Smooth muscle cell (in vitro differentiated cells): ENCODE data around the gene CECR2. TPM values are rescaled to one million over a fixed set of nuclear protein-coding genes. Genes with fewer than 3 reads are reported as not detected.

Source experiments
- DNase-seq: peaks from one replicate; lab custom pipeline; 2025; ENCODE audit not compliant: unreplicated experiment; lab: John Stamatoyannopoulos, UW
- H2AFZ ChIP-seq: fragments of 200-600 bp; sonication (generic); 2 replicates; pipeline ENCODE4 v1.6.0; 2016; ENCODE audit warnings: antibody characterized with exemption, low read depth, mild to moderate bottlenecking
- H3F3A ChIP-seq: fragments of 200-600 bp; sonication (generic); 2 replicates; pipeline ENCODE4 v1.6.0; 2017; ENCODE audit warnings: antibody characterized with exemption, low read depth
- H3K27ac ChIP-seq: fragments of 200-600 bp; sonication (generic); 2 replicates; pipeline ENCODE4 v1.5.1; 2016; ENCODE audit warnings: low read depth, mild to moderate bottlenecking
- H3K27me3 ChIP-seq: fragments of 200-600 bp; sonication (generic); 2 replicates; pipeline ENCODE4 v1.6.1; 2016; ENCODE audit warnings: low read depth, mild to moderate bottlenecking
- H3K36me3 ChIP-seq: fragments of 200-600 bp; sonication (generic); 2 replicates; pipeline ENCODE4 v1.5.1; 2016; ENCODE audit warnings: low read depth
- H3K4me1 ChIP-seq: fragments of 200-600 bp; sonication (generic); 2 replicates; pipeline ENCODE4 v1.5.1; 2016; ENCODE audit warnings: low read depth
- H3K4me2 ChIP-seq: fragments of 200-600 bp; sonication (generic); 2 replicates; pipeline ENCODE4 v1.6.0; 2016; ENCODE audit warnings: mild to moderate bottlenecking
- H3K4me3 ChIP-seq: fragments of 200-600 bp; sonication (generic); 2 replicates; pipeline ENCODE4 v1.5.1; 2016; ENCODE audit warnings: mild to moderate bottlenecking
- H3K79me2 ChIP-seq: fragments of 200-600 bp; sonication (generic); 2 replicates; pipeline ENCODE4 v1.6.0; 2016; ENCODE audit warnings: low read depth, mild to moderate bottlenecking
- H3K9ac ChIP-seq: fragments of 200-600 bp; sonication (generic); 2 replicates; pipeline ENCODE4 v1.6.0; 2016; ENCODE audit warnings: low read depth
- H3K9me3 ChIP-seq: fragments of 200-600 bp; sonication (generic); replicated peaks from 2 replicates; pipeline ENCODE4 v1.5.1; 2016; ENCODE audit warnings: low read depth
- H4K20me1 ChIP-seq: fragments of 200-600 bp; sonication (generic); 2 replicates; pipeline ENCODE4 v1.6.0; 2016; ENCODE audit warnings: low read depth
- WGBS: methylation state at CpG from one replicate; pipeline ENCODE4 v1.1.7; 2016; ENCODE audit warnings: low lambda C conversion rate; 5-methylcytosine and 5-hydroxymethylcytosine counted together
- polyA plus RNA-seq: library from polyadenylated mRNA; unstranded; fragments of >200 nt; fragmentation: Nextera tagmentation; extraction: Ambion mirVana; gene quantifications from 2 replicates; pipeline ENCODE4 v1.2.1, GENCODE V29; 2016
- total RNA-seq: library from RNA; depleted of rRNA; stranded (reverse); fragments of >200 nt; gene quantifications from 2 replicates; pipeline ENCODE4 v1.2.3, GENCODE V29; 2014
- TF ChIP-seq, protein P1 (sequence below): fragments of 200-600 bp; sonication (generic); IDR thresholded peaks from 2 replicates; pipeline ENCODE4 v1.5.1; 2017; ENCODE audit warnings: borderline replicate concordance, mild to moderate bottlenecking, antibody characterized with exemption; ENCODE audit not compliant: insufficient read depth, poor library complexity, severe bottlenecking

Gene CECR2
- total and polyA plus RNA-seq, 2 experiments from 2014 or later, result 1.4 to 2.8 TPM

DNA sequence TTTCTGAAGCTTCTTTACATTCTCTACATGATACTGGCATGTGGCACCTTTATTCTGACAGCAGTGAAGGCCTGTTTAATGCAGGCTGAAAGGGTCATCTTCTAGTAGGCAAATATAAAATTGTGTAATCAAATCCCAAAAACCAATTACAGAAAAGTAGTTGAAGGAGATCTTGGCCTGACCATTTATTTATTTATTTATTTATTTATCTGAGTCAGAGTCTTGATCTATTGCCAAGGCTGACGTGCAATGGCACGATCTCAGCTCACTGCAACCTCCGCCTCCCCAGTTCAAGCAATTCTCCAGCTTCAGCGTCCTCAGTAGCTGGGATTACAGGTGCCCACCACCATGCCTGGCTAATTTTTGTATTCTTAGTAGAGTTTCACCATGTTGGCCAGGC, 22.7 kb upstream of the CECR2 start:
- no peaks in the 10 kb centered on the region for H3F3A ChIP-seq
- H3K4me3 ChIP-seq, result no peak overlapping the region
- H3K9me3 ChIP-seq, result no peaks in the 10 kb centered on the region
- no peaks in the 10 kb centered on the region for H3K27me3 ChIP-seq
- WGBS, result 94% methylated on average over 4 of the region's 4 CpGs
- H4K20me1 ChIP-seq, result no peaks in the 10 kb centered on the region
- no peaks in the 10 kb centered on the region for H3K79me2 ChIP-seq
- no peak for DNase-seq
- TF ChIP-seq, protein P1, sequence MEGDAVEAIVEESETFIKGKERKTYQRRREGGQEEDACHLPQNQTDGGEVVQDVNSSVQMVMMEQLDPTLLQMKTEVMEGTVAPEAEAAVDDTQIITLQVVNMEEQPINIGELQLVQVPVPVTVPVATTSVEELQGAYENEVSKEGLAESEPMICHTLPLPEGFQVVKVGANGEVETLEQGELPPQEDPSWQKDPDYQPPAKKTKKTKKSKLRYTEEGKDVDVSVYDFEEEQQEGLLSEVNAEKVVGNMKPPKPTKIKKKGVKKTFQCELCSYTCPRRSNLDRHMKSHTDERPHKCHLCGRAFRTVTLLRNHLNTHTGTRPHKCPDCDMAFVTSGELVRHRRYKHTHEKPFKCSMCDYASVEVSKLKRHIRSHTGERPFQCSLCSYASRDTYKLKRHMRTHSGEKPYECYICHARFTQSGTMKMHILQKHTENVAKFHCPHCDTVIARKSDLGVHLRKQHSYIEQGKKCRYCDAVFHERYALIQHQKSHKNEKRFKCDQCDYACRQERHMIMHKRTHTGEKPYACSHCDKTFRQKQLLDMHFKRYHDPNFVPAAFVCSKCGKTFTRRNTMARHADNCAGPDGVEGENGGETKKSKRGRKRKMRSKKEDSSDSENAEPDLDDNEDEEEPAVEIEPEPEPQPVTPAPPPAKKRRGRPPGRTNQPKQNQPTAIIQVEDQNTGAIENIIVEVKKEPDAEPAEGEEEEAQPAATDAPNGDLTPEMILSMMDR, result no peak
- H2AFZ ChIP-seq, result no peak overlapping the region
- no peak overlapping the region for H3K9ac ChIP-seq
- H3K4me1 ChIP-seq, result no peaks in the 10 kb centered on the region
- no peak overlapping the region for H3K4me2 ChIP-seq
- H3K27ac ChIP-seq, result no peak overlapping the region
- H3K36me3 ChIP-seq, result no peaks in the 10 kb centered on the region

DNA sequence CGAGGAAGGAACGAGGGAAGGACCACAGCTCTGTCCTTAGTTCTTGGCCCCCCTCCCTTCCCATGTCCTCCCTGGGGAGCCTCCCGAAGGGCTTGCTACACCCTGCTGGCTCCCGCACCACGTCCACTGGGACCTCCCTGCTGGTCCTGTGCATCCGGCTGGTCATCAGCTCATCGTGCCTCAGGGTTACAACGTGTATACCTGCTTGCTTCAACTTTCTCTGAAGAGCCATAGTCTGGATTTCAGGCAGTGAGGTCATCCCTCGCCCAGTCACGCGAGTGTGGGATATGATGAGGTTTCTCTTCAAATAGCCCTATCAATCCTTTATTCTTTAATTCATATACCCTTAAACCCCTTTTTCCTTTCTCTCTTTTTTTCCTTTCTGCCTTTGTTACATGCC, 21.5 kb upstream of the CECR2 start:
- TF ChIP-seq, protein P1, result no peak
- Histone ChIP-seq H3K9ac (no peak overlapping the region), H3K79me2 (no peaks in the 10 kb centered on the region), H4K20me1 (no peaks in the 10 kb centered on the region), H3K27me3 (no peaks in the 10 kb centered on the region), H2AFZ (no peak overlapping the region), H3K9me3 (no peaks in the 10 kb centered on the region), H3K4me3 (no peak overlapping the region), H3K27ac (no peak overlapping the region), H3K4me2 (no peak overlapping the region), H3K4me1 (no peaks in the 10 kb centered on the region), H3F3A (no peaks in the 10 kb centered on the region), H3K36me3 (no peaks in the 10 kb centered on the region)
- no peak for DNase-seq
- 96% methylated on average over 11 of the region's 11 CpGs for WGBS

DNA sequence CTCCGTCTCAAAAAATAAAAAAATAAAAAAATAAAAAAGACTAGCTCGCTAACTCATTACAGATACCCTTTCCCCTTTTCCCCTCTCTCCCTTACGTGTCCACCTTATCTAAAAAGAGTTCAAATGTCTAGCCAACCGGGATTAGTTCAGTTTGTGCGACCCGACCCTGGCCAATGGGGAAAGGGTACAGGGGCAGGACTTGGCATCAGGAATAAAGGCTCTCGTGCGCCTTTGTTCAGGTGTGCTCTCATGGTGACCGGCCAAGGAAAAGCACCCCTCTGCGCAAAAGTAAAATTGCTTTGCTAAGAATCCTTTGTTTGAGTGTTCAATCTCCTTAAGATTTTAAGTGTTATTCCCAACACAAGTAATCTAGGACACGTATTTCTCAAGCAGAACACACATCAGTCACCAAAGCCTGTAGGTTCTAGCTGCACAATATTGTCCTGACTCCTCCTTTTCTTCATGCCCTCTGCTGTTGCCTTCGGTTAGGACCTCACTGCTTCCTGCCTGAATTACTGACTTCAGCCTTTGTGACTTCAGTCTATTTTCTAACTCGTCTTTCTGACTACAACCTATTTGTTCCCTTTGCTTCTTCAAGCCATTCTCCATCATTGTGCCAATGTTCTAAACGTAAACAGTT, 20.7 kb upstream of the CECR2 start:
- Histone ChIP-seq H2AFZ (no peak overlapping the region), H3K4me1 (no peaks in the 10 kb centered on the region), H3K27ac (no peak overlapping the region), H3K36me3 (no peaks in the 10 kb centered on the region), H3K4me2 (no peak overlapping the region), H3K79me2 (no peaks in the 10 kb centered on the region), H3K27me3 (no peaks in the 10 kb centered on the region), H4K20me1 (no peaks in the 10 kb centered on the region), H3F3A (no peaks in the 10 kb centered on the region), H3K9me3 (no peaks in the 10 kb centered on the region), H3K9ac (no peak overlapping the region), H3K4me3 (no peak overlapping the region)
- TF ChIP-seq, protein P1, result no peak
- WGBS, result 87% methylated on average over 14 of the region's 14 CpGs
- DNase-seq, result no peak

DNA sequence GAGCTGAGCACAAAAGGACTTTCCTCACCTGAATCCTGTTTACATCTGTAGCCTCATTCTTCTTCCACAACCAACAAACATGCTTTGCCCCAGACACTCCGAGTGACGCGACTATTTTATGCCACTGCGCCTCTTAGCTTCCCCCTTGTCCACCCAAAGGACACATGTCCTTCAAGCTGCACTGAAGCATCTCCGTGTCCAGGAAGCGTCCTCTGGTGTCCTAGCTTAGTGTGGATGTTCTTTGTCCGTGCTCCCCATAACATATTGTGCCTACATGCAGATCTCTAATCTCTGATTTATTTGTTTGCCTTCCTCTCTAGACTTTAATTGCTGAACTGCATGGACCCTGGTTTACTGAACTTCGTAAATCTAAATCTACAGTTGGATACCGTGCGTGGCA, 20.1 kb upstream of the CECR2 start:
- Histone ChIP-seq H4K20me1 (no peaks in the 10 kb centered on the region), H3K27me3 (no peaks in the 10 kb centered on the region), H2AFZ (no peak overlapping the region), H3K4me2 (no peak overlapping the region), H3F3A (no peaks in the 10 kb centered on the region), H3K79me2 (no peaks in the 10 kb centered on the region), H3K9me3 (no peaks in the 10 kb centered on the region), H3K9ac (no peak overlapping the region), H3K36me3 (no peaks in the 10 kb centered on the region), H3K4me1 (no peaks in the 10 kb centered on the region), H3K27ac (no peak overlapping the region), H3K4me3 (no peak overlapping the region)
- DNase-seq, result no peak
- TF ChIP-seq, protein P1, result no peak
- 93% methylated on average over 10 of the region's 10 CpGs for WGBS
